WTC11 (cell line): ENCODE data around the gene PARL.

ENCODE experiments used
- ATF3 ChIP-seq: sonication (generic); formaldehyde crosslinking; conservative IDR thresholded peaks from 2 replicates; pipeline ENCODE4 v1.8.1; 2022; ENCODE audit warnings: mild to moderate bottlenecking, missing genetic modification reagents
- CREM ChIP-seq: sonication (generic); formaldehyde crosslinking; IDR thresholded peaks from 2 replicates; pipeline ENCODE4 v1.8.1; 2022; ENCODE audit warnings: mild to moderate bottlenecking, missing genetic modification reagents, moderate library complexity
- CTCF ChIP-seq: fragments of 200-600 bp; IDR thresholded peaks from 2 replicates; pipeline ENCODE4 v1.8.0; 2022; ENCODE audit warnings: antibody characterized with exemption
- SP1 ChIP-seq: sonication (generic); formaldehyde crosslinking; conservative IDR thresholded peaks from 2 replicates; pipeline ENCODE4 v1.8.1; 2022; ENCODE audit warnings: missing genetic modification reagents
- ZNF281 ChIP-seq: sonication (generic); formaldehyde crosslinking; IDR thresholded peaks from 2 replicates; pipeline ENCODE4 v1.8.0; 2023; ENCODE audit warnings: mild to moderate bottlenecking, missing genetic modification reagents
- ZNF416 ChIP-seq: fragments of 250-450 bp; sonication (Bioruptor Pico); IDR thresholded peaks from 2 replicates; pipeline ENCODE4 v1.9.0; 2021; ENCODE audit warnings: mild to moderate bottlenecking, inconsistent platforms

- TF ChIP-seq CTCF (no peak), ZNF281 (CRISPR knock-in tag) (no peak), CREM (CRISPR knock-in tag) (no peak), ZNF416 (CRISPR knock-in tag) (no peak), ATF3 (no peak), SP1 (CRISPR knock-in tag) (no peak)
Measured at GRCh38 chr3:183844606-183845005, 40.1 kb downstream of the PARL start.
